K562 (cell line): ENCODE measurements around the gene HAPLN2. TPM values are rescaled to one million over a fixed set of nuclear protein-coding genes. Genes with fewer than 3 reads are reported as not detected.

Experiments
- ARID3A ChIP-seq: IDR thresholded peaks from 2 replicates; pipeline ENCODE4 v1.6.1; 2012; ENCODE audit warnings: low read depth, low read length, improper control_type of control experiment, borderline replicate concordance
- CXXC5 ChIP-seq: fragments of 250-450 bp; sonication (Bioruptor Pico); IDR thresholded peaks from 2 replicates; pipeline ENCODE4 v1.8.0; 2022; ENCODE audit warnings: inconsistent platforms, mild to moderate bottlenecking, moderate library complexity
- DIDO1 ChIP-seq: fragments of 450-650 bp; IDR thresholded peaks from 2 replicates; pipeline ENCODE4 v1.6.1; 2016; ENCODE audit warnings: low read depth, missing biosample characterization, missing genetic modification characterization
- FOXM1 ChIP-seq, 2 experiments: fragments of 450-650 bp in 1 of 2; sonication (generic) in 1 of 2; formaldehyde crosslinking in 1 of 2; IDR thresholded peaks; 2 replicates each; pipeline versions ENCODE4 v1.6.1 to v1.9.0; 2017 to 2022; ENCODE audit warnings: low read depth in 2 of 2, mild to moderate bottlenecking in 2 of 2, missing genetic modification reagents in 1 of 2, moderate library complexity in 1 of 2
- HOMEZ ChIP-seq: fragments of 250-450 bp; sonication (Bioruptor Pico); IDR thresholded peaks from 2 replicates; pipeline ENCODE4 v1.4.0; 2020; ENCODE audit warnings: mild to moderate bottlenecking, moderate library complexity
- IRF2 ChIP-seq: sonication (generic); formaldehyde crosslinking; IDR thresholded peaks from 2 replicates; pipeline ENCODE4 v1.8.1; 2022; ENCODE audit warnings: mild to moderate bottlenecking, missing genetic modification reagents
- MIER1 ChIP-seq: fragments of 450-650 bp; IDR thresholded peaks from 2 replicates; pipeline ENCODE4 v1.6.1; 2016; ENCODE audit warnings: antibody characterized with exemption, mild to moderate bottlenecking, low read depth
- MTF1 ChIP-seq: fragments of 250-450 bp; sonication (Bioruptor Pico); IDR thresholded peaks from 2 replicates; pipeline ENCODE4 v1.9.0; 2021; ENCODE audit warnings: moderate library complexity, mild to moderate bottlenecking, inconsistent platforms, borderline replicate concordance
- MYNN ChIP-seq, 2 experiments: sonication (generic); formaldehyde crosslinking in 1 of 2; IDR thresholded peaks; 2 replicates each; pipeline versions ENCODE4 v1.5.0 to v1.6.1; 2016 to 2020; ENCODE audit warnings: antibody characterized with exemption in 1 of 2, missing genetic modification reagents in 1 of 2
- PHF20 ChIP-seq: fragments of 450-650 bp; IDR thresholded peaks from 2 replicates; pipeline ENCODE4 v1.6.1; 2018; ENCODE audit not compliant: partially characterized antibody
- TBL1XR1 ChIP-seq, 2 experiments: IDR thresholded peaks; 2 replicates each; pipeline ENCODE4 v1.6.1; 2012; ENCODE audit warnings: improper control_type of control experiment in 2 of 2, low read length in 2 of 2, mild to moderate bottlenecking in 1 of 2
- ZNF384 ChIP-seq: IDR thresholded peaks from 2 replicates; pipeline ENCODE4 v1.6.1; 2012; ENCODE audit warnings: low read depth, low read length, improper control_type of control experiment
- ZNF79 ChIP-seq: fragments of 250-450 bp; sonication (Bioruptor Pico); IDR thresholded peaks from 2 replicates; pipeline ENCODE4 v1.4.0; 2020; ENCODE audit warnings: low read depth, mild to moderate bottlenecking, moderate library complexity
- polyA plus RNA-seq, 8 experiments: library from polyadenylated mRNA; depleted of rRNA in 4 of 8; stranded (reverse) in 5 of 8; unstranded in 3 of 8; fragments of >200 nt; fragmentation: Nextera tagmentation in 2 of 8; fragmentation: Illumina TruSeq in 1 of 8; extraction: Ambion mirVana in 2 of 8; extraction: Trizol in 1 of 8; gene quantifications; 2 replicates each; pipeline versions ENCODE4 v1.2.1 to v1.2.3, GENCODE V29; 2011 to 2014; ENCODE audit warnings: inconsistent platforms in 1 of 8, missing spikeins in 1 of 8
- total RNA-seq, 7 experiments: library from RNA; depleted of rRNA in 6 of 7; stranded (reverse); fragments of >200 nt in 6 of 7; fragmentation: Illumina TruSeq in 2 of 7; extraction: Trizol in 2 of 7; gene quantifications; 2 replicates each; pipeline versions ENCODE4 v1.2.1 to v1.2.3, GENCODE V29; 2011 to 2021; ENCODE audit warnings: low replicate concordance in 1 of 7
- TF ChIP-seq, protein P1 (sequence below), 2 experiments: fragments of 150-350 bp in 1 of 2; IDR thresholded peaks; 2 replicates each; pipeline ENCODE4 v1.6.1; 2012 to 2016; ENCODE audit warnings: low read depth in 2 of 2, low read length in 2 of 2, mild to moderate bottlenecking in 1 of 2, moderate library complexity in 1 of 2
- TF ChIP-seq, protein P2 (sequence below): fragments of 250-450 bp; sonication (Bioruptor Pico); IDR thresholded peaks from 2 replicates; pipeline ENCODE4 v1.8.0; 2021; ENCODE audit warnings: borderline replicate concordance, mild to moderate bottlenecking, moderate library complexity; ENCODE audit not compliant: poor library complexity, severe bottlenecking
- TF ChIP-seq, protein P3 (sequence below): fragments of 250-450 bp; sonication (Bioruptor Pico); IDR thresholded peaks from 2 replicates; pipeline ENCODE4 v1.4.0; 2020; ENCODE audit warnings: borderline replicate concordance

HAPLN2 gene
- total and polyA plus RNA-seq, 9 of the 15 experiments (the other 6 are each of a cell fraction or from before 2014, with no cell fraction given), result 0.14 to 5.2 (median 3.8) TPM; not detected in 4

- TF ChIP-seq, protein P1, sequence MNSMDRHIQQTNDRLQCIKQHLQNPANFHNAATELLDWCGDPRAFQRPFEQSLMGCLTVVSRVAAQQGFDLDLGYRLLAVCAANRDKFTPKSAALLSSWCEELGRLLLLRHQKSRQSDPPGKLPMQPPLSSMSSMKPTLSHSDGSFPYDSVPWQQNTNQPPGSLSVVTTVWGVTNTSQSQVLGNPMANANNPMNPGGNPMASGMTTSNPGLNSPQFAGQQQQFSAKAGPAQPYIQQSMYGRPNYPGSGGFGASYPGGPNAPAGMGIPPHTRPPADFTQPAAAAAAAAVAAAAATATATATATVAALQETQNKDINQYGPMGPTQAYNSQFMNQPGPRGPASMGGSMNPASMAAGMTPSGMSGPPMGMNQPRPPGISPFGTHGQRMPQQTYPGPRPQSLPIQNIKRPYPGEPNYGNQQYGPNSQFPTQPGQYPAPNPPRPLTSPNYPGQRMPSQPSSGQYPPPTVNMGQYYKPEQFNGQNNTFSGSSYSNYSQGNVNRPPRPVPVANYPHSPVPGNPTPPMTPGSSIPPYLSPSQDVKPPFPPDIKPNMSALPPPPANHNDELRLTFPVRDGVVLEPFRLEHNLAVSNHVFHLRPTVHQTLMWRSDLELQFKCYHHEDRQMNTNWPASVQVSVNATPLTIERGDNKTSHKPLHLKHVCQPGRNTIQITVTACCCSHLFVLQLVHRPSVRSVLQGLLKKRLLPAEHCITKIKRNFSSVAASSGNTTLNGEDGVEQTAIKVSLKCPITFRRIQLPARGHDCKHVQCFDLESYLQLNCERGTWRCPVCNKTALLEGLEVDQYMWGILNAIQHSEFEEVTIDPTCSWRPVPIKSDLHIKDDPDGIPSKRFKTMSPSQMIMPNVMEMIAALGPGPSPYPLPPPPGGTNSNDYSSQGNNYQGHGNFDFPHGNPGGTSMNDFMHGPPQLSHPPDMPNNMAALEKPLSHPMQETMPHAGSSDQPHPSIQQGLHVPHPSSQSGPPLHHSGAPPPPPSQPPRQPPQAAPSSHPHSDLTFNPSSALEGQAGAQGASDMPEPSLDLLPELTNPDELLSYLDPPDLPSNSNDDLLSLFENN (IDR thresholded peaks at IDR 0.05; ENCODE audit: low read depth in 2 of 2, low read length in 2 of 2), result no peak
- TF ChIP-seq ZNF384 (no peak), MTF1 (CRISPR knock-in tag) (no peak), MYNN (IDR thresholded peaks at IDR 0.05) (no peak), MYNN (CRISPR knock-in tag; IDR thresholded peaks at IDR 0.05) (no peak), HOMEZ (CRISPR knock-in tag) (no peak), MIER1 (no peak; the same call in 1 of the 2 replicates), CXXC5 (CRISPR knock-in tag) (peak; percentile 68), DIDO1 (tag) (no peak), PHF20 (peak; percentile 5), ZNF79 (CRISPR knock-in tag) (no peak), TBL1XR1 (IDR thresholded peaks at IDR 0.05; ENCODE audit: low read length in 2 of 2) (0 out of 4 replicates have a peak, but pooled peaks of 1 of the 2 experiments have one; percentile 19), IRF2 (CRISPR knock-in tag) (no peak), ARID3A (no peak), FOXM1 (IDR thresholded peaks at IDR 0.05; ENCODE audit: low read depth) (no peak), FOXM1 (CRISPR knock-in tag; IDR thresholded peaks at IDR 0.05; ENCODE audit: low read depth) (no peak)
- TF ChIP-seq, protein P2, sequence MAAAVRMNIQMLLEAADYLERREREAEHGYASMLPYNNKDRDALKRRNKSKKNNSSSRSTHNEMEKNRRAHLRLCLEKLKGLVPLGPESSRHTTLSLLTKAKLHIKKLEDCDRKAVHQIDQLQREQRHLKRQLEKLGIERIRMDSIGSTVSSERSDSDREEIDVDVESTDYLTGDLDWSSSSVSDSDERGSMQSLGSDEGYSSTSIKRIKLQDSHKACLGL (CRISPR knock-in tag), result no peak
- TF ChIP-seq, protein P3, sequence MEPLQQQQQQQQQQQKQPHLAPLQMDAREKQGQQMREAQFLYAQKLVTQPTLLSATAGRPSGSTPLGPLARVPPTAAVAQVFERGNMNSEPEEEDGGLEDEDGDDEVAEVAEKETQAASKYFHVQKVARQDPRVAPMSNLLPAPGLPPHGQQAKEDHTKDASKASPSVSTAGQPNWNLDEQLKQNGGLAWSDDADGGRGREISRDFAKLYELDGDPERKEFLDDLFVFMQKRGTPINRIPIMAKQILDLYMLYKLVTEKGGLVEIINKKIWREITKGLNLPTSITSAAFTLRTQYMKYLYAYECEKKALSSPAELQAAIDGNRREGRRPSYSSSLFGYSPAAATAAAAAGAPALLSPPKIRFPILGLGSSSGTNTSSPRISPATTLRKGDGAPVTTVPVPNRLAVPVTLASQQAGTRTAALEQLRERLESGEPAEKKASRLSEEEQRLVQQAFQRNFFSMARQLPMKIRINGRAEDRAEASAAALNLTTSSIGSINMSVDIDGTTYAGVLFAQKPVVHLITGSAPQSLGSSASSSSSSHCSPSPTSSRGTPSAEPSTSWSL, result no peak
Measured at GRCh38 chr1:156591432-156592157, 27.6 kb upstream of the HAPLN2 start, which contains the start of gene NAXE (continued).
